ENCODE results near the gene EPB41L4B.
"Not testable (repeated sequence)": the region's sequence is repeated elsewhere in the genome, so short reads cannot be mapped to it uniquely, and the experiment has no call there.

Gene EPB41L4B

GRCh38 chr9:109297899-109298298 lies 23.0 kb downstream of the EPB41L4B start:
- no peak for DNase-seq (ENCODE audit: low read depth in 2 of 2)

GRCh38 chr9:109295221-109296130 lies 25.4 kb downstream of the EPB41L4B start:
- no peak for DNase-seq (ENCODE audit: low read depth in 2 of 2)

GRCh38 chr9:109290385-109290784 lies 30.5 kb downstream of the EPB41L4B start:
- no peak for DNase-seq (ENCODE audit: low read depth in 2 of 2)

GRCh38 chr9:109289931-109290330 lies 30.9 kb downstream of the EPB41L4B start:
- no peak for DNase-seq (ENCODE audit: low read depth in 2 of 2)

GRCh38 chr9:109289186-109289585 lies 31.7 kb downstream of the EPB41L4B start:
- DNase-seq (ENCODE audit: low read depth in 2 of 2) = no peak

GRCh38 chr9:109286981-109287380 lies 33.9 kb downstream of the EPB41L4B start:
- DNase-seq (ENCODE audit: low read depth in 2 of 2) = no peak

- DNase-seq (ENCODE audit: low read depth in 2 of 2) = no peak
Observed at GRCh38 chr9:109286571-109286977, 34.3 kb downstream of the EPB41L4B start.

- DNase-seq (ENCODE audit: low read depth in 2 of 2) = not testable (repeated sequence)
Observed at GRCh38 chr9:109283672-109284071, 37.2 kb downstream of the EPB41L4B start.

GRCh38 chr9:109283012-109283411 lies 37.8 kb downstream of the EPB41L4B start:
- DNase-seq (ENCODE audit: low read depth in 2 of 2) = no peak

GRCh38 chr9:109282302-109282701 lies 38.6 kb downstream of the EPB41L4B start:
- no peak for DNase-seq (ENCODE audit: low read depth in 2 of 2)

GRCh38 chr9:109281518-109281917 lies 39.3 kb downstream of the EPB41L4B start:
- no peak for DNase-seq (ENCODE audit: low read depth in 2 of 2)

- DNase-seq (ENCODE audit: low read depth in 2 of 2) = no peak
Observed at GRCh38 chr9:109278848-109279247, 42.0 kb downstream of the EPB41L4B start.

- DNase-seq (ENCODE audit: low read depth in 2 of 2) = no peak
Observed at GRCh38 chr9:109278216-109278615, 42.6 kb downstream of the EPB41L4B start.

GRCh38 chr9:109277451-109277850 lies 43.4 kb downstream of the EPB41L4B start:
- no peak for DNase-seq (ENCODE audit: low read depth in 2 of 2)

GRCh38 chr9:109276469-109277440 lies 44.1 kb downstream of the EPB41L4B start:
- no peak for DNase-seq (ENCODE audit: low read depth in 2 of 2)

- DNase-seq (ENCODE audit: low read depth in 2 of 2) = no peak
Observed at GRCh38 chr9:109274884-109275730, 45.8 kb downstream of the EPB41L4B start.

- DNase-seq (ENCODE audit: low read depth in 2 of 2) = no peak
Observed at GRCh38 chr9:109273869-109274268, 47.0 kb downstream of the EPB41L4B start.

- DNase-seq (ENCODE audit: low read depth in 2 of 2) = no peak
Observed at GRCh38 chr9:109272745-109273144, 48.1 kb downstream of the EPB41L4B start.

GRCh38 chr9:109272045-109272444 lies 48.8 kb downstream of the EPB41L4B start:
- no peak for DNase-seq (ENCODE audit: low read depth in 2 of 2)

- no peak for DNase-seq (ENCODE audit: low read depth in 2 of 2)
Observed at GRCh38 chr9:109270971-109271925, 49.6 kb downstream of the EPB41L4B start.
